DMS53 (cell line): Measurements from ENCODE around the gene GRIA2.

Source experiments
- DNase-seq: peaks from one replicate; lab custom pipeline; 2025; lab: John Stamatoyannopoulos, UW

Gene GRIA2

GRCh38 chr4:157258165-157258564, 37.6 kb downstream of the GRIA2 start:
- DNase-seq = peak; percentile 10

- peak; percentile 54 for DNase-seq
Observed at GRCh38 chr4:157265281-157265680, 44.8 kb downstream of the GRIA2 start.

- DNase-seq = peak; percentile 2
Observed at GRCh38 chr4:157270108-157270507, 49.6 kb downstream of the GRIA2 start.

- no peak for DNase-seq
Observed at GRCh38 chr4:157270552-157270951, 50.0 kb downstream of the GRIA2 start.

- no peak for DNase-seq
Observed at GRCh38 chr4:157271166-157271869, 50.8 kb downstream of the GRIA2 start.

GRCh38 chr4:157280673-157281072, 60.1 kb downstream of the GRIA2 start:
- no peak for DNase-seq

GRCh38 chr4:157282019-157282418, 61.5 kb downstream of the GRIA2 start:
- no peak for DNase-seq

- DNase-seq = no peak
Observed at GRCh38 chr4:157287445-157287844, 66.9 kb downstream of the GRIA2 start.

- DNase-seq = no peak
Observed at GRCh38 chr4:157290622-157291021, 70.1 kb downstream of the GRIA2 start.

- DNase-seq = no peak
Observed at GRCh38 chr4:157291071-157291470, 70.5 kb downstream of the GRIA2 start.

GRCh38 chr4:157293673-157294072, 73.1 kb downstream of the GRIA2 start:
- DNase-seq = no peak

GRCh38 chr4:157294575-157294974, 74.0 kb downstream of the GRIA2 start:
- DNase-seq = no peak

GRCh38 chr4:157300701-157301100, 80.2 kb downstream of the GRIA2 start:
- DNase-seq = no peak

- DNase-seq = no peak
Observed at GRCh38 chr4:157303471-157303960, 83.0 kb downstream of the GRIA2 start.

GRCh38 chr4:157304769-157305168, 84.2 kb downstream of the GRIA2 start:
- no peak for DNase-seq

GRCh38 chr4:157312702-157313101, 92.2 kb downstream of the GRIA2 start:
- no peak for DNase-seq

- peak; percentile 60 for DNase-seq
Observed at GRCh38 chr4:157314906-157315305, 94.4 kb downstream of the GRIA2 start.

GRCh38 chr4:157315968-157316367, 95.4 kb downstream of the GRIA2 start:
- DNase-seq = no peak

GRCh38 chr4:157320092-157320491, 99.6 kb downstream of the GRIA2 start:
- DNase-seq = no peak

- no peak for DNase-seq
Observed at GRCh38 chr4:157327666-157328065, 107.1 kb downstream of the GRIA2 start.

GRCh38 chr4:157357887-157358286, 137.4 kb downstream of the GRIA2 start:
- DNase-seq = no peak

GRCh38 chr4:157358439-157358838, 137.9 kb downstream of the GRIA2 start:
- DNase-seq = no peak

- DNase-seq = no peak
Observed at GRCh38 chr4:157358851-157359250, 138.3 kb downstream of the GRIA2 start.

GRCh38 chr4:157363360-157363759, 142.8 kb downstream of the GRIA2 start:
- DNase-seq = no peak
